Mucosa of rectum (tissue), 2 donors: Measurements from ENCODE around the gene SEC22C.

Source experiments
- H3K27ac ChIP-seq, 2 donors: one replicate each; pipeline ENCODE4 v1.7.0; 2013; ENCODE audit warnings: inconsistent platforms in 2 of 2, low read depth in 2 of 2, low read length in 2 of 2
- H3K27me3 ChIP-seq, 2 donors: one replicate each; pipeline ENCODE4 v1.7.0; 2013; ENCODE audit warnings: low read length in 2 of 2; ENCODE audit not compliant: control insufficient read depth in 2 of 2, insufficient read depth in 2 of 2
- H3K36me3 ChIP-seq, 2 donors: one replicate each; pipeline ENCODE4 v1.7.0; 2013; ENCODE audit warnings: low read length in 2 of 2; ENCODE audit not compliant: control insufficient read depth in 2 of 2, insufficient read depth in 2 of 2
- H3K4me1 ChIP-seq, 2 donors: one replicate each; pipeline ENCODE4 v1.7.0; 2013; ENCODE audit warnings: low read length in 2 of 2, mild to moderate bottlenecking in 1 of 2; ENCODE audit not compliant: control insufficient read depth in 2 of 2, insufficient read depth in 2 of 2
- H3K4me3 ChIP-seq, 2 donors: one replicate each; pipeline ENCODE4 v1.7.0; 2013; ENCODE audit warnings: low read length in 2 of 2
- H3K9ac ChIP-seq, 2 donors: one replicate each; pipeline ENCODE4 v1.7.0; 2013; ENCODE audit warnings: low read length in 2 of 2, low read depth in 1 of 2, mild to moderate bottlenecking in 1 of 2
- H3K9me3 ChIP-seq, 2 donors: one replicate each; pipeline ENCODE4 v1.7.0; 2013; ENCODE audit warnings: low read length in 2 of 2; ENCODE audit not compliant: control insufficient read depth in 2 of 2
- donor health status: healthy.
- donor health status: Normal muscosa, but diverticular disease.

SEC22C gene

DNA sequence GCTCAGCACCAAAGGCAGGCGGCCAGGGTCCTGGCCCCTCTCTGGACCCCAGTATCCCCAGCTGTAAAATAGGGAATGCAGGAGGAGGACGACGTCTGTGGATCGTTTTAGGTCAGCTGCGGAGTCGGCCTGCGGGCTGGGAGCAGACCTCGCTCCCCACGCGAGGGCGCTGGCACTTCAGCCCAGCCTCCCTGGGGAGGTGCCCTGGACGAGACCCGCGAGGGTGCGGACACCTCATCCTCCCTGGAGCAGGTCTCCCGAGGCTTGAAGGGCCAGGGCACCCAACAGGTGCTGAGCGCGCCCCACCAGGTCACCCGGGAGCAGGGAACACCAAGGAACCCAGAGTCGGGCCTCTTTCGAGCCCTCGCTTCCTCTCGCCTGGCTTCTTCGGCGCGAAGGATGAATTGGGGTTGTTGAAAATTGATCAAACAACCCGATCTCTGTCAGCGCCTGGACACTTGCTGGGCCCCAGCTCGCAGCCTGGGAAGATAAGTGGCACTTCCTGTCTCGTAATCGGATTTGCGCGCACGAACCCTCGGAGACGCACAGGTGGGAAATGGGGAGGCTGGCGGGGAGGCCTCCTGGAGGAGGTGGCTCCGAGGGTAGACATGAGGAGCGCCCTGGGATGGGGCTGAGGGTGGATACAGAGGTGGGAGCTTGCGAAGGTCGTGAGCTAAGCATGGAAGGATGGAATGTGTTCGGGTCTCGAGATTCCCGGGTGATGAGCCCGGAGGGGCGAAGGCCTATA is 79.9 kb downstream of the SEC22C start:
- peak overlapping the region; percentile 61 to 86 for H3K9ac ChIP-seq
- peak overlapping the region; percentile 79 for H3K27ac ChIP-seq
- peaks cover 36 to 54% of the 10 kb centered on the region in 2 donors for H3K4me1 ChIP-seq
- H3K27me3 ChIP-seq = peaks cover 32 to 37% of the 10 kb centered on the region in 2 donors
- peak overlapping the region; percentile 69 to 85 for H3K4me3 ChIP-seq
- no peaks in the 10 kb centered on the region for H3K36me3 ChIP-seq
- H3K9me3 ChIP-seq = no peaks in the 10 kb centered on the region

DNA sequence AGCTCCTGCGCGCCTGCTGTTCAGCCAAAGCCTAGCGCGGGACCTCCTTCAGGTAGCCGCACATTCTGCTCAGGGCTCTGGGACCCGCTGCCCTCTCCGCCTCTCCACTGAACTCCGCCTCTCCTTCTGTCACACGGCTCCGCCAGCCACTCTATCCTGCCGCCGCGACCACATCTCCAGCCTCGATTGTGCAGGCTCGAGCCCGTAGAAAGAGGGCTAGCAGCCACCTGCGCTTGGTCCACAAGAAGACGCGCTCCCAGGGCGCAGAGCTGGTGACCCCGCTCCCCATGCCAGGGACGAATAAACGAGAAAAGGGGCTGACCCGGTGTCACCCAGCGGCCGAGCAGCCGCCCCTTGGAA is 80.5 kb downstream of the SEC22C start:
- H3K27me3 ChIP-seq = peaks cover 32 to 37% of the 10 kb centered on the region in 2 donors
- H3K9me3 ChIP-seq = no peaks in the 10 kb centered on the region
- peak overlapping the region; percentile 16 to 79 for H3K27ac ChIP-seq
- H3K36me3 ChIP-seq = no peaks in the 10 kb centered on the region
- peaks cover 38 to 53% of the 10 kb centered on the region in 2 donors for H3K4me1 ChIP-seq
- peak overlapping the region; percentile 69 to 85 for H3K4me3 ChIP-seq
- peak overlapping the region in 1 of 2 donors; percentile 86 for H3K9ac ChIP-seq

DNA sequence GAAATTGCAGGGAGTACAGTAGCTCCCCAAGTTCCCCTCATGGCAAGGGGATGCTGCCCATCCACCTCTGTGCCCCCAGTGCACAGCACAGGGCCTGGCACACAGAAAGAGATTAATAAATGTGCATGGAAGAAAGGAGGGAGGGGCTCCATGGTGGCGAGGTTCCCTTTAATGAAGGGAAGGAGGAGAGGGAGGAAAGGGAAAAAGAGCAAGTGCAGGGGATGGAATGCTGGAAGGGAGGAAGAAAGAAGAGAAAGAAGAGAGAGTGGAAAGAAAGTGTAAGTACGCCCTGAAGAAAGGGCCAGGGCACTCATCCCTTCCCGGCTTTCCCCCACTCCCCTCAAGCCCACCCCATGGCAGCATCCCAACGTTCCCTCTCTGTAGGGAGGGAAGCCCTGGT is 80.9 kb downstream of the SEC22C start:
- Histone ChIP-seq H3K27me3 (peaks cover 32 to 37% of the 10 kb centered on the region in 2 donors), H3K4me3 (peak overlapping the region in 1 of 2 donors; percentile 85), H3K36me3 (no peaks in the 10 kb centered on the region), H3K9ac (peak overlapping the region in 1 of 2 donors; percentile 86), H3K9me3 (no peaks in the 10 kb centered on the region), H3K4me1 (peaks cover 34 to 49% of the 10 kb centered on the region in 2 donors), H3K27ac (peak overlapping the region in 1 of 2 donors; percentile 79)

DNA sequence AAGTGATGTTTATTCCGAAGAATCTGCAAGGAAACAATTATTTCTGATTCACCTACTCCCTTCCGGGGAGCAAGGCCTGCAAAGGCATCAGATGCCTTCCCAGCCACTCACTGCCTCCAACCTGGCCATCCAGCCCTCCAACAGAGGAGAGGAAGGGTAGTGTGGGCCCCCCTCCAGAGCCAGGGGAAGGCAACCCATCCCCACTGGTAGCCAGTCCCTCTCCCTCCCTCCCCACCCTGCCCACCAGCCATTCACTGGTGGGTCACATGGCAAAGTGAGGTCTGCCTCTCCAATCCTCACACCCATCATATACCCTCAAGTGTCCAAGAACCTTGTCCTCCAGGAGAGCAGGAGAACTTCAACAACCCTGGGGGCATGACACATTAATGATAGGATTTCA is 81.7 kb downstream of the SEC22C start:
- Histone ChIP-seq H3K27me3 (peaks cover 32 to 37% of the 10 kb centered on the region in 2 donors), H3K4me3 (no peak overlapping the region), H3K9me3 (no peaks in the 10 kb centered on the region), H3K9ac (no peak overlapping the region), H3K27ac (no peak overlapping the region), H3K36me3 (no peaks in the 10 kb centered on the region), H3K4me1 (peaks cover 26 to 41% of the 10 kb centered on the region in 2 donors)

DNA sequence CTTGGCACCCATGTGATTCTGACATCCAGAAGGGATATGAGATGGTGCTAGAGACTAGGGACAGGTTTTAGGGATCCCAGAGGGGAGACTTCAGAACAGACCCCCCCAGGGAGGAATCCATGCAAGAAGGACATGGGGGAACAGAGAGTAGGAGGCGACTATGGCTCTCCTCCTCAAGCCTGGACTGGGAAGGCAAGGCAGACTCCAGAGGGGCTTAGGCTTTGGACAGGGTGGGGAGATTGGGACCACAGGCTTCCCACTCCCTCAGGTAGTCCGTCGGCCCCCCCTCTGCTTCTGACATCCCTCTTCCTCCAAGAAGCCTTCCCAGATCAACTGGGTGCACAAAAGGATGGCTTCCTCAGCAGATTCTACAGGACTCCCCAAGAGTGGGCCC is 82.3 kb downstream of the SEC22C start:
- peaks cover 32 to 37% of the 10 kb centered on the region in 2 donors for H3K27me3 ChIP-seq
- H3K4me1 ChIP-seq = peaks cover 26 to 37% of the 10 kb centered on the region in 2 donors
- no peak overlapping the region for H3K9ac ChIP-seq
- H3K9me3 ChIP-seq = no peaks in the 10 kb centered on the region
- no peak overlapping the region for H3K27ac ChIP-seq
- no peak overlapping the region for H3K4me3 ChIP-seq
- no peaks in the 10 kb centered on the region for H3K36me3 ChIP-seq

DNA sequence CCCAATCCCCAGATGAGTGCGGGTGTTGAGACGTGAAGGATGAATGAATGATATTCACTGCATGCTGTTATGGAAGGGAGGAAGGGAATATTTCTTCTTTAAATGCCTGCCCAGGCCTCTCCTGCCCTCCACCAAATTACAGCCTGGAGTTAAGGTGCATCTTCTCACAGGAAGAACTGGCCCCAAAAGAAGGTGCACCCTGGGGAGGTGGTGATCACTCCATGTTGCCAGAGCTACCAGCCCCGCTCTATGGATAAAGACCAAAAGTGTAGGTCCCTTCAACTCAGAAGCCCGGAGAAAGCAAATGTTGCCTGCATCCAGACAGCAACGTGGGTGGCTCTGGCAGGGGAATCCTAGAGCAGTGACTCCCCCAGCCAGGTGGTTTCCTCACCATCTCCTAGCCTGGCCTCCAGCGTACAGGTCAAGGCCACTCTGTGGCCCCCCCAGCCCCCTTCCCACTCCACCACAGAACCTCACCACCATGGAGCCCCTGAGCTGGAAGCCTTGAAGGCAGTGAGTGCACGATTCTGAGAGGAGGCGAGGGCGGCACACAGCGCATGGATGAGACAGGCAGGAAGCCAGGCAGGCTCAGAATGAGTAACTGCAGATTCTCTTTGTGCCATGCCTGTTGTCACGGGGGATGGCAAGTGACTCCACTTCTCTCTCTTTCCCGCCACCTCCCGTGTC is 82.8 kb downstream of the SEC22C start:
- H3K27ac ChIP-seq = no peak overlapping the region

DNA sequence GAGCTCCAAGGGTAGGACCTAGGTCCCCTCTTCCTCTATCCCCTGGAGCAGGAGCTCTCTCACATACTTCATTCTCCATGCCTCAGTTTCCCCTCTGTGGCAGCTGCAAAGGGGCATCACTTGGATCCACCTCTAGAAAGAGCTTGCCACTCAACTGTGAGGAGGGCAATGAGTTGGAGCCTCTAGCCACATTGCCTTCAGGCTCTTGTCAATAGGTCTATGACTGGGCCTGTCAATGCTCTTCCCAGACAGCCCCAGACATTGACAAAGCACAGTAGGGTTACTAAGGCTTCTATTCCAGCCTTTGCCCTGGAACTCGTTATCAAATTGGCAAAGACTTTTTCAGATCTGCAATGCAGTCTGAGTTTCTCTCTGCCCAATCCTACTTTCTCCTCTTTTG is 83.7 kb downstream of the SEC22C start:
- H3K27ac ChIP-seq = peak overlapping the region in 1 of 2 donors; percentile 9
- H3K9me3 ChIP-seq = no peaks in the 10 kb centered on the region
- peaks cover 22 to 23% of the 10 kb centered on the region in 2 donors for H3K4me1 ChIP-seq
- no peak overlapping the region for H3K9ac ChIP-seq
- no peaks in the 10 kb centered on the region for H3K36me3 ChIP-seq
- H3K4me3 ChIP-seq = no peak overlapping the region
- peaks cover 32 to 37% of the 10 kb centered on the region in 2 donors for H3K27me3 ChIP-seq

More for the DNA sequence above, 82.8 kb downstream of the SEC22C start:
- peaks cover 24 to 32% of the 10 kb centered on the region in 2 donors for H3K4me1 ChIP-seq
- no peaks in the 10 kb centered on the region for H3K36me3 ChIP-seq
- H3K9me3 ChIP-seq = no peaks in the 10 kb centered on the region
- H3K27me3 ChIP-seq = peaks cover 32 to 37% of the 10 kb centered on the region in 2 donors
- H3K4me3 ChIP-seq = no peak overlapping the region
- no peak overlapping the region for H3K9ac ChIP-seq
